ENCODE measurements around the gene FKBP1A.
"Not testable (repeated sequence)": the region's sequence is repeated elsewhere in the genome, so short reads cannot be mapped to it uniquely, and the experiment has no call there.

FKBP1A gene

DNA sequence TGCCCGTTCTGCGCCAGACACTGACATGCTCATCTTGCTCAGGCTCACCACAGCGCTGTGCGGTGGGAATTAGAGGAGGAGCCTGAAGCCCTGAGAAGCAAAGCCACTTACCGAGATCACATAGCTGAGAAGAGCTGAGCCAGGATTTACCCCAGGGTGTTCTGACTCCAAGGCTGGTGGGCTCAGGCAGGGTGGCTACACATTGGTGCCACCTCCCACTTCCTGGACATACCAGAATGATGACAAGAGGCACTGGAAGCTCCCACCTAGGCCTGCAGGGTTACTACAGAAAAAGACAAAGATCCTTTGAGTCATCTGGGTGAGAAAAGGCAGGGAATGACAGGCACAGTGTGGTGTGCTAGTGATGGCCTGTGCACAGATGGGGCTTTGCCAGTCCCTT lies 24.4 kb upstream of the FKBP1A start:
- DNase-seq (ENCODE audit: low spot score), result no peak

DNA sequence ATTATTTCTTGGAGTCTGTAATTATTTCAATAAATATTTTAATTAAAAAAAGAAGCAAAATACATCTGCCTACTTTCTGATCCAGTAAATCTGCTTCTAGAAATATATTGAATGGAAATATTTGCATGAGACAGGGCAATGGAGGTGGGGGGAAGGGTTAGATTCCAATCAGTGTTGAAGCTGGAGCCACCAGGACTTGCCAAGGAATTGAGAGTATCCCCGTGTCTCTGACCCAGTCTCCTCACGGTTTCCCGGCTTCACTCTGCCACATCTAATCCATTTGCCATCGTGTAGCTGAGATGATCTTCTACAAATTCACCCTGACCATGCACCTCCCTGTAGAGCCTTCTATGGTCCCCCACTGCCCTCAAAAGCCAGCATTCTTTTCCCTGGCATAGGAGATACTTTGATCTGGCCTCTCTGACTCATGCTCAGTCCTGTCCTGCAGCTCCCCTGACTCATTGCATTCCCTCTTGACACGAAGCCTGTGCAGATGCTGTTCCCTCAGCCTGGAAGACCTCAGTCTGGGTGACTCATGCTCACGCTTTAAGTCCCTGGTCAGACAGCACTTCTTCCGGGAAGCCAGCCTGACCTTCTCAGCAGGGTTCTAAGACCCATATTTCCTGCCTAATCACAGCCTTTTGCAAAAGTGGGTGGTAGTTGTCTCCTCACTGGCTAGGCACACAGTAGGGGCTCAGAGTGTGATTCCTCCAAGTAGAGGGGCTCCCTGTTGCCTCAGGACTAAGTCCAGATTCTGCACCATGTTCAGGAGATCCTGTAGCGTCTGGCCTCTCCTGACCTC lies 23.0 kb upstream of the FKBP1A start:
- DNase-seq (ENCODE audit: low spot score), result no peak

DNA sequence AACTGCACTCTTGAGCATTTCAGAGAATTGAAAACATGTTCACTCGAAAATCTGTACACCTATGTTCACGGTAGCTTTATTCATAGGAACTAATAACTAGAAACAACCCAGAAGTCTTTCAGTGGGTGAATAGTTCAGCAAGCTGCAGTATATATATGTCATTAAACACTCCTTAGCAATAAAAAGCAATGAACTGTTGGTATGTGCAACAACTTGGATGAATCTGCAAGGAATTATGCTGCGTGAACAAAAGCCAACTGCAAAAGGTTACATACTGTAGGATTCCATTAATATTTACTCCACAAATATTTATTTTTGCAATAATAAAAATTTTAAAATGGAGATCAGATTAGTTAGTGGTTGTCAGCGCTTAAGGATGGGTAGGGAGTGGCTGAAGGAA lies 22.1 kb upstream of the FKBP1A start:
- no peak for DNase-seq (ENCODE audit: low spot score)

DNA sequence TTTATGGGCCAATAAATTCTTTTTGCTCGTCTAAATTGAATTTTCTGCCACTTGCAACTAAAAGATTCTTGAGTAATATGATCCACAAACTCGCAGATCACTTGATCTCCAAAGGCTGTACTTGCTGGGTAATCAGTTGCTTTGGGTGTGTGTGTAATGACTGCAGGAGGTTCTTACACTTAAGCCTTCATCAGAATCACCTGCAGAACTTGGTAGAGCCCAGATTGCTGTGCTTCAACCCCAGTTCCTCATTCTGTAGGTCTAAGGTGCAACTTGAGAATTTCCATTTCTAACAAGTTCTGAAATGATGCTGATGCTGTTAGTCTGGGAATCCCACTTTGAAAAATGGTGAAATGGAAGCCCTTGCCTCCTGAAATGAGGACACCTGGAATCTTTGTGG lies 12.9 kb upstream of the FKBP1A start:
- no peak for DNase-seq (ENCODE audit: low spot score)

DNA sequence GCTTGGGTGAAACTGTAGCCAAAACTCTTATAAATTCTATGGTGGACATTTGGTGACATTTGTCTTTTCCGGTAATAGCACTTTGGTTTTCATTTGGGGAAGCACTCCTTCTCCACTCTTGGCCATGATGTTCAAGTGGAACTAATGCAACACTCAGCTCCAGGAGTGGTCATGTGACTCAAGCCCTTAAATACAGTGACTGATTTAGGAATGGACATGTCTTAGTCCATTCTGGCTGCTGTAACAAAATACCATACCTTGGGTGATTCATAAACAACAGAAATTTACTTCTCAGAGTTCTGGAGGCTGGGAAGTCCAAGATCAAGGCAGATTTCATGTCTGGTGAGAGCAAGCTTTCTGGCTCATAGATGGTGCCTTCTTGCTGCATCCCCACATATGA lies 10.8 kb upstream of the FKBP1A start:
- DNase-seq (ENCODE audit: low spot score), result no peak

DNA sequence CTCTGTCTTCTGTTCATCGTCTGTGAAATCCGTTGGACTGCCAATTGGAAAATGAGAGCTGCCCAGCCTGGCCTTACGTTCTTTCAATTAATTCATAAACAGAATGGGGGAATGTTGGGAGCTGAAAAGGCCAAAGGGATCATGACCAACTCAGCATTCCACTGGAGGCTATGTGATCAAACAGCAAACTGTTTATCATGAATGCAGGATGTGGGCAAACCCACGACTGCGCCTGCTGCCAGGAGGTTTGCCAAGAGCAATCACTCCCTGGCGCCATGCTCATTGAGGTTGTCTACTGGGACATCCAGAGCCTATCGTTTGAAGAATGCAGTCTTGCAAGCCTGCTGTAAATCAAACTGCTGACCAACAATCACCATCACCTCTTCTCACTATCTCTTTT lies 9.3 kb upstream of the FKBP1A start:
- DNase-seq (ENCODE audit: low spot score), result no peak

DNA sequence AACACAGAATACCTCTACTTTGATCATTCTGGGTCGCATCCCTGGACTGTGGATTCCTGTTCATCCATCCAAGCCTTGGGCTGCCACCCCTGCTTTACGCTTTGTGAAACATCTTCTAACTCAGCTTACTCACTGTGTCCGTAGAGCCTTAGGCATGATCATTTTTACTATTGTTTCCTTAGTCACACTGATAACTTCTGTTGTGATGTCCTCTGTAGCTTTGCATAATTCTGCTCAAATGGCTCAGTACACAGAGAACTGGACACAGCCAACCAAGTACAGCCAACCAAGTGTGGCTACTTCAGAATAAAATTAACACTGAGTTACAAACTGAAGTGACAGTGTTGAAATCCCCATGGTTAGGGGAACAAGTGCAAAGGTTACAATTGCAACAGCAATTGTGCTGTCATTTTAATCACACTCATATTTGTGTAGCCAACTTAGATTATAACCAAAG lies 8.6 kb upstream of the FKBP1A start:
- DNase-seq (ENCODE audit: low spot score), result no peak

DNA sequence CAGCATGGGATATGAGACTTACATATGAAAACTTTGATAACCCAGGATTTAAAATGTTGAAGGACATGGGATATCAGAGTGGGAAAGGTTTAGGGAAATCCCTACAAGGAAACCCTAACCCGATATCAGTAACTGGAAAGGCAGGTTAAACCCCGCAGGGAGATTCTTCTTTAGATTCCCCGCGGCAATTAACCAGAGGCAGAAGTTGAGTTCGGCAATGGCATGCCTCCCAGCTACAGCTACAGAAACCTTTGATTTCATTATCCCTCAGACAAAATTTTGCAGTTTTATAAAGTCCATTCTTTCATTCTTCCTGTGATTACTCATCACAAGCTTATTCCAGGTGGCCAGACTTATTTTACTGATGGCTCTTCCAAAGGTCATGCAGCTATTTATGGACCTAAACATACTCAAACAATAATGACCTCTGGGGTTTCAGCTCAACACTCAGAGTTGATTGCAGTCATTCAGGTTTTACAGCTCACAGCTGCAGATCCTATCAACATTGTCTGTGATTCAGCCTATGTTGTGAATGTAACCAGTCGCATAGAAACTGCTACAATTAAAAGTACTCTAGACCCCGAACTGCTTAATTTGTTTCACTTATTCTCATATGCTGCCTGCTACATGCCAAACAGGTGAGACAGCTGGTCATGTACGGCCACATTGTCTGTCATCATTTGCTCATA lies 7.0 kb upstream of the FKBP1A start:
- not testable (repeated sequence) for DNase-seq (ENCODE audit: low spot score)

DNA sequence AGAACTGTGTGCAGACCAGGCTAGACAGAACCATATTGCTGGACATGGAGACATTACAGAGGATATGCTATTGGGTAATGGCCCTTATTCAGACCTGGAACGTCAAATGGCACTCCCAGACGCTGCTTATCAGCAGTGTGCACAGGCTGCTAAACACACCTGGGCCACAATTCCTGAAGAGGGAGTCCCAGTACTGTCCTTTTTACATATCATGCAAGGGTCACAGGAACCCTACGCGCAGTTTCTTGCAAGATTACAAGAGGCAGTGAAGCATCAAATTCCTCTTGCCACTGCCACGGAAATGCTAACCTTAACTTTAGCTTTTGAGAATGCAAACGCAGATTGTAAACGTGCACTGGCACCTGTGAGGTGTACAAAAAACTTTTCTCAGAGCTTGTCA lies 5.3 kb upstream of the FKBP1A start:
- not testable (repeated sequence) for DNase-seq (ENCODE audit: low spot score)

DNA sequence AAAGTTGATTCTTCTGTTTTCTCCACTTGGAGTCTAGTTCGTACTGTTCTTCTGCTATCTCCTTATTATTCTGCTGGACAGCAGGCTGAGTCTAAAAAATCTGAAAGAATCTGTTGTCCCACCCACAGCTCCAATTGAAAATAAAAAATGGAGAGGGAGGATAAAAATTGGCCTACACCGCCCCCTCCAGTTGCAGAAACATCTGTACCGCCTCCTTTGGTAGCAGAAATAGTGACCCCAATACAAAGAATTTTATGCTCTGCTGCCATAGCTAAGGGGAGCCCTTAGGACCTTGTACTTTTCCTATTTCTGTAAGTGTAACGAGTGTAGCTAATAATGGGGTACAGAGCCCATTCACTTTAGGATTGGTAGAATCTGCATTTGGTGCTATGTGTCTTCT lies 4.9 kb upstream of the FKBP1A start:
- no peak for DNase-seq (ENCODE audit: low spot score)

DNA sequence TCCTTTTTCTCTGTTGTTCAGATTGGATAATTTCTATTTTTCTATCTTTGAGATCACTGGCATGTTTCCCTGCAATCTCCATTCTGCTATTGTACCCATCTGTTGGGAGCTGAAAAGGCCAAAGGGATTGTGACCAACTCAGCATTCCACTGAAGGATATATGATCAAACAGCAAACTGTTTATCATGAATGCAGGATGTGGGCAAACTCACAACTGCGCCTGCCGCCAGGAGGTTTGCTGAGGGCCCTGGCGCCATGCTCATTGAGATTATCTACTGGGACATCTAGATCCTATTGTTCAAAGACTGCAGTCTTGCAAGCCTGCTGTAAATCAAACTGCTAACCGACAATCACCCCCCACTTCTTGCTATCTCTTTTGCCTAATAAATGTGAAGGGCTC lies 3.8 kb upstream of the FKBP1A start:
- DNase-seq (ENCODE audit: low spot score), result no peak

DNA sequence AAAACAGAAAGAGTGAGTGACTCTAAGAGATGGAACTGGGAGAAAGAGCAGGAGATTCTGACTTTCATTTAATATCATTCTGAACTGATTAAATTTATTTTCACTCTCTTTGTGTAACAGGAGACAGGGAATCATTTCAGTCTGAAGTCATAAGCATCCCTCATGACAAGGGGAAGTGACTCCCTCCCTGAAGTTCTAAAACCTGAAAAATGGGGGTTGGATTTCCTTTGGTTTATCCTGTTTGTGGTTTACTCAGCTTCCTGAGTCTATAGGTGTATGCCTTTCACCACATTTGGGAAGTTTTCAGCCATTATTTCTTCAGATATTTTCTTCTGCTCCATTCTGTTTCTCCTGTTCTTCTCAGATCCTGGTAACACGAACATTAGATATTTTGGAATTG lies 3.4 kb upstream of the FKBP1A start:
- DNase-seq (ENCODE audit: low spot score), result no peak

DNA sequence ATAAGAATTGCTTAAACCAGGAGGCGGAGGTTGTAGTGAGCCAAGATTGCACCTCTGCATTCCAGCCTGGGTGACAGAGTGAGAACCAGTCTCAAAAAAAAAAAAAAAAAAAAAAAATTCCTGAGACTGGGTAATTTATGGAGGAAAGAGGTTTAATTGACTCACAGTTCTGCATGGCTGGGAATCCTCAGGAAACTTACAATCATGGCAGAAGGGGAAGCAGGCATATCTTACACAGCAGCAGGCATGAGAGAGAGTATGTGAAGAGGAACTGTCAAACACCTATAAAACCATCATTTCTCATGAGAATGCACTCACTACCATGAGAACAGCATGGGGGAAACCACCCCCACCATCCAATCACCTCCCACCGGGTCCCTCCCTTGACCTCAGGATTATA lies 1.8 kb upstream of the FKBP1A start:
- DNase-seq (ENCODE audit: low spot score), result no peak

DNA sequence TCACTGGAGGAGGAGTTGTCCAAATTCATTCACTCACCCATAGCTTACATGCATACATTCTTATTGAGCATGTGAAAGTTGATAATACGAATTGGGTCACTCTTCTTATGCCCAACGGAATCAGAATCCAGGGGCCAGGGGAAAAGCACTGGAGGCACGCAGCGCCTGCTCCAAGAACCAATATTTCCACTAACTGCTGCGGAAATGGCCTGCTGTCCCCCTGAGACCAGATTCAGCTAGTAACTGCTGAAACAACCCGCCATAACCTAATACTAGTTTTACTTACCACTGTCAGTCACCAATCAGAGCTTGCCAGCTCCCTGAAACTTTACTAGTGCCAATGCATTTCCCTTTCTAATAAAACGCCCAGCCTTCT lies 641 bp upstream of the FKBP1A start:
- DNase-seq (ENCODE audit: low spot score), result no peak

DNA sequence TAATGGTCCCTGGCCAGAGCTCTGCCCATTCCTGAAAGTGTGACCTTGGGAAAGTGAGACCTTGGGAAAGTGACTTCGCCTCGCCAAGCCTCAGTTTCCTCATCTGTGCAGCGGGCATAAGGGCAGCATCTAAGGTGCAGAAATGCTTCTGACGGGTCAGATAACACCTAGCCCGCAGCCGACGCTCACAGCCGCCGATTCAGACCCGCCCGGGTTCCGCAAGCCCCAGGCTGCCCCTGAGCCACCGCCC lies 486 bp downstream of the FKBP1A start:
- DNase-seq (ENCODE audit: low spot score), result no peak

DNA sequence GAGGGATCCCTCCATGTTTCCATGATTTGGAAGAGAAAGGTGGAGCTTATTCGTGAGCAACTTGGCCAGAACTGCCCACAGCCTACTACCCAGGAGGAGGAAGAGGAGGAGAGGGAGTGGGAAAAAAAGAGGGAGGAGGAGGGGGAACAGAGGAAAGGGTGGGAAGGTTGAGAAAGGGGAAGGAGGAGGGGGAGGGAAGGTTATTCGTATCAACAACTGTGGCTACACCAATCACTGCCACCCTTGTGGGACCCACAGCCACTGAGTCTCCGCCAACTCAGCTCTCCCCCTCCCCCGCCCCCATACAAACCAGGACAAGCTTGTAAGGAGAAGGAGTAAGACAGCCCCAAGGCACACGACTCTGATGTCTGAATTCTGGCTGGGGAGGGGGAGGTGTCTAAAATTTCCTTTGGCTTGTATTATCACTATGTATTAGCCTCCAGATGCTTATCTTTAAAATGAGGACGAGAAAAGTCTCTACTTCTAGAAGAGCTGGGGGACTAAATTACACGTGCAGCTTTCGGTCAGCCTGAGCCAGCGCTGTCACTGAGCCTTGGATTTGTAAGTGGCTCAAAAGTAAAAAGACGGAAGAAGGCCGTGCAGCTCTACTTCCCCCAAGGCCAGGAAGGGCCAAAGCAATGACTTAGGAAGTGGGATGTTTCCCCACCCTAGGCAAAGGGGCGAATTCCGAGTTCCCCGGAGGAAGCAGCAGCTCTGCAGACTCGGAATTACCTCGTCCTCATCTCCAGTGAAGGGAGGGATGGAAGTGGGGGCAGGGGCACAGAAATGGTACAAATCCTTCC lies 1.0 kb downstream of the FKBP1A start:
- DNase-seq (ENCODE audit: low spot score), result no peak

DNA sequence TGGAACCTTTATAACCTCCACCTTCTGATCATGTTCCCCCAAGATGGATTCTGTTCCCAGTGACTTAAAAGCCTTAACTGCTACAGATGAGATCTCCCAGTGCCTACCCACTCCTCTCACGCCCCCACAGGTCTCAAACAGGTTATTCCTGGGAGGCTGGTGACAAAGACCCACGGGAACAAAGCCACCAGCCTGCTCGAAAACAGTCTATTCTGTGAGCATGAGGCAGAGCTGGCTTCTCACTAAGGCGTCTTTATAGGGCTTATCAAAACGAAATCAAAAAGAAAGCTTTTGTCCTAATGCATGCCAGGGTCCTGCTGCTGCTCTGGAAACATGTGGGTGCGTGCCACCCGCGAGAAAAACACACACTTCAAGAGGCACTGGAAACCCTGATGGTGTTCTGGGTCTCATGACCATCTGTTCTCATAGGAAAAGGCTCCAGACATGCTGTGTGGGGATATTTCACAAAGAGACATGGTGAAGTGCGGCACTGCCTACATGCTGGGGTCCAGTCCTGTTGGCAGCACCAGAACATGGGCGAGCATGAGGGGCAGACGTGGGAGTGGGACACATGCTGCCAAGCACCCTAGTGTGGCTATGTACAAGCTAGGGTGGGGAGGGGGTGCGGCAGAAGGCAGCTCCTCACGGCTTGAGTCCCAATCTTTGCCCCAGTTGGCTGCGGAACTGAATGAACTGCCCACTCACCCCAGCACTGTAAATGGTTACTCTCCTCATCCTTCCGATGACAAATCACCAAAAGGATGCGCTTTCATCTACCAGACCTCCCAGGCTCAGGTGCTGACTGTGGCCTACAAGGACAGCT lies 2.1 kb downstream of the FKBP1A start:
- DNase-seq (ENCODE audit: low spot score), result no peak

DNA sequence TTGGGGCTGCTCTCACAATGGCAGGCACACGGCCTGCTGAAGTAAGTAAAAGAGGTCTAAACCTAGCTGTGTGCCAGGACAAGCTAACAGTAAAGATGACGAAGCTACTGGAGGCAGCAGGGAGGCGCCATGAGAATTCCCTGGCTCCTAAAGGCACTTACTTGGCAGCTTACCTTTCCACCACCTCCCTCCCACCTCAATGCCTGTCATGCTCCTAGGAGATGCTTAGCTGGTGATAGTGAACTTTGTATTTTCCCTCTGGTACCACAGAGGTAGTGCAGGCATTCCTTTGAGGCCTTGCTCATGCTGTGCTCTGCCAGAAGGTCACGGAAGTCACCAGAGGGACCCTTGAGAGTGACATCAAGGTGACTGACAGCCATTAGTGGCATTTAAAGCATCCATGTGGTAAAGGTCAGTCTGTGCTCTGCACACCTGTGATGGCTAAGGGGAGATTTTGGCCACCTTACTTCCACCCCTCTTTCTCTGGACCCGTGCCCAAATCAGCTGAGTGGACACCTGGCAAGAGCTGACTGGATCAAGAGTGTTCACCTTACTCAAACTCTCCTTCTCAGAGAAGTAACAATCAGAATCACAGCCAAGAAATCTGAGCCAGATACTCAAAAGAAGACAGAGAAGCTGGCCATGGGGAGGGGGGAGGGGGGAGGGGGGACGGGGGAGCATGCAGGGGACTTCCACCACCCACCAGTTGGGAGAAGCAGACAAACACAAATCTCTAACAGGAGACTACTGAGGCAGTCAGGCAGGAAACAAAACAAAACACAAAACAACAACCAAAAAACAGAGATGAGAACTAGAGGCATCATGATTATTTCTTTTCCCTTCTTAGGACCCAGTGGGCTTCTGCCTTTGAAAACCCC lies 2.9 kb downstream of the FKBP1A start:
- DNase-seq (ENCODE audit: low spot score), result no peak

DNA sequence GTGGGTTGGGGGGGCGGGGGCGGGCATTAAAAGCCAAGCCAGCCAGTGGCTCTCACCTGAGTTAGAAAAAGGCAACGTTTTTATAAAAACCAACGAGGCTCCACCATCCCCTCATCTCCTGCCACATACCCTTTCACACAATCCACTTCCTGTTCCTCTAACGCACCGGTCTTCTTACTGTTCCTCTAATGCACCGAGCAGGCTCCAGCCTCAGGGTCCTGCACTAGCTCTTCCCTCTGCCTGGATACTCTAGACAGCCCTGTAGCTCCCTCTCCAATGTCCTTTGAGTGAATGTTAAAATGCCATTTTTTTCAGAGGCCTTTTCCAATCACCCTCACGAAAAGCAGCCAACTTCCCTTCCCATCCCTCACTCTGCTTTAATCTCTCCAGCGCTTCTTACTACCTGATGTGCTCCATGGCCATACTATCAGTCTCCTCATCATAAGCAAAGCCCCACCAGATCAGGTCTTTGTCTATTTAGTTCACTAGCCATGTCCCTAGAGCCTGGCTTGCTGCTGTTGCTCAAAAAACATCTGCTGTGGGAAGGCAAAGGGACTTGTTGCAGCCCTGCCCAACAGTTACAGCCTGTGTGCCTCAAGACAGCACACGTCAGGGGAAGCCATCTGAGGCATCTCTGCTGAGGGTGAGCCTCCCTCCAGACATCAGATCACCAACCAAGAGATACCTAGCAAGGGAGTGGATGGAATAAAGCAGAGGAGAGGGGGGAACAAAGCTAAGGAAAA lies 3.9 kb downstream of the FKBP1A start:
- no peak for DNase-seq (ENCODE audit: low spot score)

DNA sequence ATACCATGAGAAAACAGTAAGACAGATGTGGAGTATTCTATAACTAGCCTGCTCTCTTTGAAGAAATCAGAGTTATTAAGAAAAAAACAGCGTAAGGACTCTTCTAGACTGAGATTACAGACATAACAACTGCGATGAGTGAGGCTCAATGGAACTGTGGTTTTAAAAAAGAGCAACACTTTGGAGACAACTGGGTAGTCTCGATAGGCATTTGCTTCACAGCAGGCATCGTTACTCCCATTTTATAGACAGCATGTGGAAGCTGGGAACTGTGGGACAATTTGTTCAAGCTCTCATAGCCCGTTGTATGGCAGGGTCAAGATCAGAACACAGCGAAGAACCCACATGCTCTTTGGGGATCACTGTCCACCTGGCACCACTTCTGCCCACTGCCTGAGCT lies 4.6 kb downstream of the FKBP1A start:
- no peak for DNase-seq (ENCODE audit: low spot score)

DNA sequence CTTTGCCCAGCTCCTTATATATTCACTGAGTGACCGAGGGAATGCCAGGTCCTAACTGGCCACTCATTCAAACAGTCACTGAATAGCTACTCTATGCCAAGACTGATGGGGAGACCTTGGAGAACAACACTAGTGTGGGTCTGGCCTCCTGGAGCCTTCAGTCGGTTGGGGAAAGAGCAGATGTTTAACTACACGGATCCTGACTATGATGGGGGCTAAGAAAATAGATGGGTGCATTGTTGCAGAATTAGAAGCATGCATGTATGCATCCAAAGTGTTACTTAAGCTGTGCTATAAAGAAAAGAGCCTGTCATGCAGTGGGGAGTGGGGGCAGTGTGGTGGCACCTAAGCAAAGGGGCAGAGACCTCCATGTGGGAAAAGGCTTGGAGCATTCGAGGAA lies 6.5 kb downstream of the FKBP1A start:
- DNase-seq (ENCODE audit: low spot score), result no peak
